IPS DF 4.7 (cell line): Measurements from ENCODE around the gene PLD1.

ENCODE experiments used
- DNase-seq: peaks from one replicate; pipeline ENCODE4 v3.0.0-alpha.2; 2013; ENCODE audit warnings: low spot score; ENCODE audit errors: extremely low read depth

The PLD1 gene

DNA sequence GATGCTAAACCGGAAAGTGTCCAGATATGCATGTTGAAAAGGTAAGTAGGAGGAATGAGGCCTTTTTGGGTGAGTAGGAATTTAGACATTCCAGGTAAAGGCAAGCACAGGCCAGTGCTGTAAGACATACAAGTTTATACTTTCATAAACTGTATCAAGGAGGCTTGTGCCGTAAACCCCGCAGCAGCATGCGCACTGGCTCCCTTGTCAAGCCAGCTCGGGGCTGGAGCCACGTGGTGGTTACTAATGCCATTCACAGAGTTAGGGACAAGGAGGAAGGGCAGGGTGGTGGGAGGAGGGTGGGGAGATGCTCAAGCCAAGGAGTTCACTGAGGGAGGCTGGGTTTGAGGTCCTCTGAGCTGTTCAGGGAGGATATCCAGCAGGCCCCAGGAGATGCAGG, 35.8 kb downstream of the PLD1 start:
- DNase-seq, result no peak

DNA sequence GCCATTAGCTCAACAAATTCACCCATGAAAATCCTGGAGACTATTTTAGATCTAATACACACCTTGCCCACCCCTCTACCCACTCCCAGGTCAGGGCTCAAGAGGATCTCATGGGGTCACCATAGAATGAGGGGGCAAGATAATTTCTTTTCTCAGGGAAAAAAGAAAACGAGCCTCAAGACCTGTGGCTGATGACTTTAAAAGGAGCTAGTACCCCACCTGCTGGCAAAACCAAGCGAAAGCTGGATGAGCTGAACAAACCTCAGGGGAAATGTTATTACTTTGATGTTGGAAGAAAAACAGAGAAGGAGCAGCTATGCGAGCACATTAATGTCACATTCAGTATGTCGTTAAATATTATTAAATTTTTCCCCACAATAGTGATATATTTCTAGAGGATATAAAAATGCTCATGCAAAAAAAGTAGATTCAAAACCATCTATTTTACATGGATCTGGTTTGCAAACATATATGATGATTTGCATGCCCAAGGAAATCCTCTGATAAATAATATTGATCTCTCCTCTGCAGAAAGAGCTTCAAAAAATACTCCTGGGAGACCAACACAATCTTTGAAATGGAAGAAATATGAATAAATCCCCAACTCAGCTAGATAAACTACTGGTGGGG, 37.7 kb downstream of the PLD1 start:
- no peak for DNase-seq

DNA sequence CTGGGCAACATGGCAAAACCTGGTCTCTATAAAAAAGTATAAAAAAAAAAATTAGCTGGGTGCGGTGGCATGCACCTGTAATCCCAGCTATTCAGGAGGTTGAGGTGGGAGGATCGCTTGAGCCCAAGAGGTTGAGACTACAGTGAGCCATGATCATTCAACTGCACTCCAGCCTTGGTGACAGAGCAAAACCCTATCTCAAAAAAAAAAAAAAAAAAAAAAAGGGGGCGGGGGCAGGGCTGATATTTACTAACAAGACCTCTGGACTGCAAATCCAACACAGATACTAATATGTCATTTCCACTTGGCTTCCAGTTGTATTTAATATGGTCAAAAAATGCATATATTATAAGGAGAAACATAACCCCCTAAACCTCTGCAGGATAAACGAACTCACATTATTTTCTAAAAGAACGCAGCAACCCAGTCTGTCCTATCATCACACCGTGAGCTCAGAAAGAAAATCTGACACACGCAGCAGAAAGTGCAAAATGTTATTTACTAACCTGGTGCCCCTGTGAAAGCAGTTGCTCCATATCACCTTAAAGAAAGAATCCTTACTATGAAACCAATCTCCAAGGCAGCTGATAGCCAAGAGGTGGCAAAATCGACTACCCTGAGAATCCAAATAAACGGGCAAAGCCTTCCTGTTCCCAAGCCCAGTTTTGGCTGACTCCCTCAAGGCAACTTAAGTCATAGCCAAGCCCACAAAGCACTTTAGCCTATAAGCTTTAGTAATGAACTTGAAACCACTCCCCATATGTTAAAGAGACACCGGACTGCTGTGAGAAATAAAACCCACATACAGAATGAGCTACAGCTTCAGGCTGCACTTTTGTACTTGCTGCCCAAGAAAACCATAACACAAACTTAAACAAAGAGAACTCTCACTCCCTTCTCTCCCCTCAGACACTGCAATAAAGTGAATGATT, 39.3 kb downstream of the PLD1 start:
- peak; percentile 49 for DNase-seq

DNA sequence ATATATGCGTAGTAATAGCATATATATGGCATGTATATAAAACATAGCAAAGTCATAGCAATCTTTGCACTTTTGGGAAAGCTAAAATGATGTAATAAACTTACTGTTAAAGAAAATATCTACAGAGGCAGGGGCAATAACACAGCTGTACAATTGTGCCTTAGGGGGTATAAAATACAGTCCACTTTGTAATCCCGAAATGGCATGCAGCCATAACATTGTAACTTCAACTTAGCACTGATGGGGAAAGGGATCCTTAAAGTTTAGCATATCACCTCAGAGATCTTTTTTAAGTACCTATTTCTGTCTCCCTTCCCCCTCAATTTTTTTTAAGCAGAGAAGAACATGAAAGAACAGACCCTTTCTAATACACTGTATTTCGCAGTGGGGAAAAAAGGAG, 40.8 kb downstream of the PLD1 start:
- no peak for DNase-seq

DNA sequence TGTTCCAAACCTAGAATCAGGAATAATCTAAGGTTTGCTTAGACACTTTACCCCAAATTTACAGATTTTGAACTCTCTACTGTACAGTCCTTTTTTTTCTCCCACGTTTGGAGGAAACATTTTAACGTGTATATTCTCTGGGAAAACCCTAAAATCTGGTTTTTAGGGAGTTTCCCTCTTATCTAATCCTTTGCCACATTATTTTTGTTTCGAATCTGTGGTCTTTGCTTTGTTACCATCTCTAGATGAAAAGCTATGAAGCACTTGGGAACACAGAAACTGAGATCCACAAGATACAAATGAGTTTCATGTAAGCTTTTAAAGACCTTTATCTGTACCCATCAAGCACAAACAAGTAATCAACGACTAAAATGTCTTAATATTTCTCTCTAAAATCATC, 41.3 kb downstream of the PLD1 start:
- no peak for DNase-seq

DNA sequence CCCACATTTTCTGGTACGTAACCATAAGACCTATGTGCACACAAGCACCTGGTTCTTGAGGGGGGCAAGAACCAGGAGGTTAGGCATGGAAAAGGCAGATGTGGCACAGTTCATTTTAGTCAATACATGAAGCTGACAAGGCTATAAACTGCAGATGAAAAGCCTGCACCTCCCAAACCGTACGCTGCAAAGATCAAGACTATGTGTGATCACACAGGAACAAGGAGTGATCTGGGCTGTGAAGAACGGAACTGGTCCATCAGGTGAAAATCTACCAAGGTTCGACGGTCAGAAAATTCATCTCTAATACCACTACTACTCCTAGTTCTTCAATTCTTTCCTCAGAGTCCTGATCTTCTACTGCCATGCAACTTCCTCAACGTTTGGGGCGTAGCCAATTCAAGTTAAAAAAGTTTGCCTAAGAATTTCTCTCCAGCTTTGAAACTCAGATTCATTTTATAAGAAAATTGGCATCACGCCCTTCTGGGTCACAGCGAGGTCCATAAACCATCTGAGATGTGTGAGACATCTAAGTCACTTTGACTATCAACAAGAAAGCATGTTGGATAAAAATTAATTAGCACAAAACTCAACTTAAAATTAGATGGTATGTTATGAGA, 41.9 kb downstream of the PLD1 start:
- no peak for DNase-seq

DNA sequence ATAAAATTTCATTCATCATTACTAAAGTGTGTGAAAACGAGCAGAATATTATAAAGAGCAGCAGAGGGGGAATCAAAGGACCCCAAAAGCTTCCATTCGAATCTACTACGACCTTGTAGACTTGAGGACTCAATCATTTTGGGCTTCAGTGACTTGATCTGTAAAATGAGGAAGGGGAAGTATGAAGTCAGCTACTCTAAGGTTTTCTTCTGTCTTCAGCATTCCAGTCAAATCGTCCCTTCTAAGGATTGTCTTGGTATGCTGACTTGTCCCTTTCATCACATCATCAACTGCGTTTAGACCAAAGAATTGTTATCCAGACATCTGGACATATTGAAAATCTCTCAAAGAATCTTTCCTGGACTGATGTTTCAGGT, 44.8 kb downstream of the PLD1 start:
- DNase-seq, result no peak

DNA sequence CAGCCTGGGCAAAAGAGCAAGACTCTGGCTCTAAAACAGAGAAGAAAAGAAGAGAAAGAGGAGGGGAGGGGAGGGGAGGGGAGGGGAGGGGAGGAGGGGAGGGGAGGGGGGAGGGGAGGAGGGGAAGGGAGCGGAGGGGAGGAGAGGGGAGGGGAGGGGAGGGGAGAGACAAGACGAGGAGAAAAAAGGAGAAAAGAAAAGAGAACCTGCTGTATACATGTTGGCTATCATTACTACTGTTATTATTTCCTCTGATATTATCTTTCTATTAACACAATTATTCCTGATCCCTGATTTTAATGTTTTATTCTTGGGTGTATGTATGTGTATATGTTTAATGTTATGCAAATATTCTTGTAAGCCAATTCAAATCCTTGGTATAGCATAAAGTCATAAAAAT, 46.9 kb downstream of the PLD1 start:
- DNase-seq, result no peak

DNA sequence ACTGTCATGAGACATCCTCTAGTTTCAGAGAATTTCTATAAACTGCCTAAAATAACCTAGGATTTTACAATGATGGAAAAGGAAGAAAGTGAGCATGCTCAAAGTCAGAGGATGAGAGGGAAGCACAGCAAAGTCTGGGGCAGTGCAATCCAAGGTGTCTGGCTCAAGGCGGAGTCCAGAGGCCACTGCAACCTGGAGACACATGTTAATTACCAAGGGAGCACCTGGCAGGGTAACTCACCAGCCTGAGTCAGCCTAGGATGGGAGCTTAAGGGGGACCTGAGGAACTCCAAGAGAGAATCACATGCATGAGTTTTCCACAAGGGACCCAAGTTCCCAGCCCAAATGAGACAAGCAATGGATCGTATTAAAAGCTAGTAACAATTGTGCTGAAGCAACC, 49.8 kb downstream of the PLD1 start:
- DNase-seq, result no peak

DNA sequence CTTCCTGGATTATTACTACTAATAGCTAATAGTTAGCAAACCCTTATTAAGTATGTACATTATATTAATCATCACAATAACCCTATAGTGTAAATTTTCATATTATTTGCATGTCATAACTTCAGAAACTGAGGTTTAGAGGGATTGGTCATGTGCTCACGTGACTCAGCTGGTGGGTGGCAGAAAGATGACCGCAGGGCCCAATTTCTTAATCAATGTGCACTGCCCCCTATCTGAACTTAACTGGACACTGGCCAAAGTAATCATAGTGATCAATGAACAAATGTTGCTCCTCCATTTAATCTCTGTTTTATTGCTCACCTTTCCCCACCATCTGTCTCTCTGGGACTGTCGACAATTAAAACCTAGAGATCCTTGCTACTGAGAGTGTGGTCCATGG, 52.2 kb downstream of the PLD1 start:
- DNase-seq, result no peak

DNA sequence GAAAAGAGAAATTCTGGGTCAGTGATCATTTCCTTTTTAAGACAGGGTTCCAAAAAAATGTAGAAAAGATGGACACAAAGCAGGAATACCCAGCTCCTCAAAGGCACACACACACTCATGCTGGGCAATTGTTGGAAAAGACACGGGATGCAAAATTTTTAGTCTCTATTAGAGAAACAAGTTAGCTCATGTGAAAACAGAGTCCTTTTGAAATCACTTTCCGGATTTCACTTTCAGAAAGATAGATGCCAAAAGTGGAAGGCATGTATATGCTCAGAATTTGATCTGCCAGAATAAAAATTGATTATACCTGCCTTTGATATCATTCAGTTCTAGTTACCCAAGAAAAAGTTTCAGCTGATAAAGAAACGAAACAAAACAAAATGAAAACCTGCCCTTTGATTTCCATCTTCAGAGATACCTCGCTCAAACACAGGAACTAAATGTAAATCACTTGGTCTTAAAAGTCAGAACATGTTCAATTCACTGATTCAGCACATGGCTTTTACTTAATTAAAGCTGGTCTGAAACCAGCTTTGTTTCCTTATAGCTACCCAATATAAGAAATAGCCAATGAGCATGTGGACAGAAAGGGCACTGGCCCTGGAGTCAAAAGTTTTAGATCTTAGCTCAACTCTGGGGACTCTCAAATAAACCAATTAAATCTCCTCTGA, 52.8 kb downstream of the PLD1 start:
- no peak for DNase-seq

DNA sequence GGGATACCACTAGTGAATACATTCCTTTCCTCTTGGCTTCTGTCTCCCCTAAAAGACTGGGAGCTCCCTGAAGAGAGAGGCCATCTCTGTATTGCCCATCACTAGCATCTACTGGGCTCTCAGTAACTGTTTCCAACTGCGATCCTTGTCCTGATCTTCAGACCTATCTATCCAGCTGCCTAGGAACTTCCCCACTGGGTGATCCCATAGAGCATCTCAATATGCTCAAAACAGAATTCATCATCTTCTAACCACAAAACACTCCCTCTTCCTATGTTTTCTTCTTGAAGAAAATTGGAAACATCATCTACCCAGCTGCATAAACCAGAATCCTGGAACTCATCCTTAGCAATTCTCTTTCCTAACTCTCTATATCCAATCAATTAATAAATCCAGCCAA, 54.6 kb downstream of the PLD1 start:
- no peak for DNase-seq

DNA sequence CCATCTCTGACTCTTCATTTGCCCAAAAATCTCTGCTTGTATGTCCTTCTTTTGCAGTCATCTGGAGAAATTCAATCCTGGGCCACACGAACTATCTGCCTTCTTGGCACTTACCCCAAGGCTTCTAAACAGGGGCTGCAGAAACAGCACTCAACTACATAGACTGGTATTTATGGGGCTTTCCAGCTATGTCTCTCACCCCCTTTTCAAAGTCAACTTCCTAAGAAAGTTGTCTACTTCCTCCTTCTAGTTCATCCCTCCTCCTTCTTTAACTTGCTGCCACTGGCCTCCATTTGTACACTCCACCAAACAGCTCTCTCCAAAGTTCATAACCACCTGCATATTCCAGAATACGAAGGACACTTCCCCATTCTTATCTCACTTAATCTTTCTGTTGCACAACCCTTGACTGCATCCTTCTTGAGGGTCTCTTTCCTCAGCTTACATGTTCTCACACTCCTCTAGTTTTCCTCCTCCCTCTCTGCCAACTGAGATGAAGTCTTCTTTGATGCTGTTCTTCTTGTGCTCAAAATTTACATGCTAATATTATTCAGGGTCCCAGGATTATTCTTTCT, 55.2 kb downstream of the PLD1 start:
- DNase-seq, result no peak

DNA sequence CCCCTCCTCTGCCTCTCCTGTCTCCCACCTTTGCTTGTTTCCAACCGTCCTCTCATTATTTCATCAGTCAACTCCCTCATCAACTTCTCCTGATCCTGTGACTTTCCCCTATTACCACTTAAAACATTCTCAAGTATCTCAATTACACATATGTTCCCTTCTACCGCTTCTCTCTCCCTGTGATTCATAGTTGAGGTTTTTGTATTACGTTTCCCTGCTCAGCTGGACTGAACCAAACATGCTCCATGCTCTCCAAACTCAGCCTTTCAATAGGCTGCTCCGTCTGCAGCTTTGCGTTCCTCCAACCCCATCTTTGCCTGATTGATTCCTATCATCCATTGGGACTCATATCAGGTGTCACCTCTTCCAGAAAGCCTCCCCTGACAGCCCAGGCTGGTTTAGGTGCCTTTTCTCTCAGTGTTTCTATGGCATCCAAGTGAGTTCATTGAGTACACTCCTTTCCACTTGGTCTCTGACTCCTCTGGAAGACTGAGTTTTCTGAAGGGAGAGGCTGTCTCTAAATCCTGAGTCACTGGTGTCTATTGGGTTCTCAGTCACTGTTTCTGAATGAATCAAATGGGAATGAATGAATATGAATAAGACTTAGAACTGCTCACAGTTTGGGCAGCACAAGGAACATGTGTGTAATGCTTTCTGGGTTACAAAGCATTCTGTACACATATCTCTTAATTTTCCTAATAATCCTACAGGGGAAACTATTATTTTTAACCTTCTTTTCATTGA, 56.4 kb downstream of the PLD1 start:
- DNase-seq, result no peak

DNA sequence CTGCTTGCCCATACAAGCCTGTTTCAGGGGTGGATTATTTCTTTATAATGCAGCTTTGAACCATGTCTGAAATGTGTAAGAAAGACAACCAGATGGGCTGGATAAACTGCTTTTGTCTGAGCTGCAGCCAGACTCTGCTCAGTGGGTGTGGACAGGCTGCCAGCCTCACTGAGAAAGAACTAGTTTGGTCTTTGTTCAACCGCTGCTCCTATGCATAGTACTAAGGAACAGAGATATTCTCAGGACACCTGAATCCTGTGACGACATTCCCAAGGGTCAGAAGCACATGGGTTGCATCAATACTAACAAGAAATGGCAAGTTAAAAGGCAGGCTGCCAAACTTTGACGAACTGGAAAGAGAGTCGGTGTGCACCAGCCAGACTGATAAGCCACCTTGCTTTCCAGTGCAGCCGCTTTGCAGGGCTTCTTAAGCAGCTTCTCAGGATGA, 57.2 kb downstream of the PLD1 start:
- no peak for DNase-seq

DNA sequence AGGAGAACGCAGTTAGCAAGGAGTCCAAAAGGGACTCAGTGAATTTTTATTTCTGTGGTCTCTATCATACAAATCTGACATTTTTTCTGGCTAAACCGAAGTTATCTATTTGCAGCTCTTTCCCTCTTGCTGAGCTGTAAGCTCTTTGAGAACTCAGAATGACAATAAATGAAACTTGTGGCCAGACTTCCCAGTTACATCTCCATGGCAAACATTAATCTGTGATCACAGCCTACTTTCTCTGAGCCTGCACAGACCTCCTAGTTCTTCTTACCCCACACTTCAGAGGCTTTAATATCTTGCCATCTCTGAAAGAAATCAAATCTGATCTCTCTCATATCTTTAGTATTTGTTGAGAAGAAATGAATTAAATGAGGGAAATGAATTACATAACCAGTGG, 58.0 kb downstream of the PLD1 start:
- DNase-seq, result no peak

DNA sequence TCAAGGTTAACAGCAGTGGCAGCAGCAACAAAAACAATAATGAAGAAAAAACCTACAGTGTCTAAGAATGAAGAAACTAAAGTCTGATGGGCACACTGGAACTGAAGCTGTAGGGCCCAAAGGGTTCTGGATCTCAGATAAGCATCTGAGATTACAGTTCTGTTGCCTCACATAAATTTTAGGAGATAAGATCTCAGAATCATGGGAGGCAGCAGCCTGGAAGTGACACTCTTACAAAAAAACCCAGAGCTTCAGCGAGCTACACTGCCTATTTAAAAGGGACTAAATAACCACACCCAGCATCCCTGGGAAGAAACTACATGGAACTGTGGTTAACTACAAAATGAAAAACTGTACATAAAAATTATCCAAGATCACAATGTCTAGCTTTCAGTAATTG, 61.2 kb downstream of the PLD1 start:
- DNase-seq, result no peak

DNA sequence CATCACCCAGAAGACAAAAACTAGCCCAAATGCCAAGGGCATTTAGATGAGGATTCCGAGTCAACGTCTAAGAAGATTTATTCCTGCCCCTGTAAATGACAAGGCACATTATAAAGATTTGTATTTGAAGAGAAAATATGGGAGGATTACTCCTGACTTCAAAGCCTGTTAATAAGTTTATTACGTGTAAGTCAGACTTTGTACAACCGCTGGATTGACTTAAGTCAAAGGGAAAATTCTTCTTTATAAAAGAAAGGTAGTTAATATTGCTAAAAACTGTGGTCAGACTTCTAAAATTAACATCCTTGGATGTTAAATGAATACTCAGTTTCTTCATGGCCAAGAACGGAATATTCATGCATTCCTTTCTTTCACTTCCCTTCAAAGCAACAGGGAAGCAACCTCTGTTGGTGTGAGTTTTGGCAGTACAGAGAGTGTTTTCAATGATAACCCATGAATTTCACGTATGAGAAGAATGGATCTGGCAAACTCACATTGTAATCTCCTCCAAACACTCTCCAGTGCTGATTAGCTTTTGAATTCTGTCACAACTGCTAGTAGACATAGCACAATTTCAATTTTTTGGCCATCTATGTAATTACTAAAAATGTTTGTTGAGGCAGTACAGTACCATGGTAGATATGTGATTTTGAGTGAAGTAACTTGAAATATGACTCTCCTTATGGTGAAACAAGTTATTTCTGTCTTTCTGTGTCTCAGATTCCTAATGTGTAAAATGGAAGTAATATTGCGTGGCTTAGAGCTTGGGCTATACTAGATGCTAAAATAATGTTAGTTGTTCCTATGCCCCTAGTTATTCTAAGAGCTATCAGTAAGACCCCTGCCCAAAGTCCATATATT, 62.0 kb downstream of the PLD1 start:
- no peak for DNase-seq

DNA sequence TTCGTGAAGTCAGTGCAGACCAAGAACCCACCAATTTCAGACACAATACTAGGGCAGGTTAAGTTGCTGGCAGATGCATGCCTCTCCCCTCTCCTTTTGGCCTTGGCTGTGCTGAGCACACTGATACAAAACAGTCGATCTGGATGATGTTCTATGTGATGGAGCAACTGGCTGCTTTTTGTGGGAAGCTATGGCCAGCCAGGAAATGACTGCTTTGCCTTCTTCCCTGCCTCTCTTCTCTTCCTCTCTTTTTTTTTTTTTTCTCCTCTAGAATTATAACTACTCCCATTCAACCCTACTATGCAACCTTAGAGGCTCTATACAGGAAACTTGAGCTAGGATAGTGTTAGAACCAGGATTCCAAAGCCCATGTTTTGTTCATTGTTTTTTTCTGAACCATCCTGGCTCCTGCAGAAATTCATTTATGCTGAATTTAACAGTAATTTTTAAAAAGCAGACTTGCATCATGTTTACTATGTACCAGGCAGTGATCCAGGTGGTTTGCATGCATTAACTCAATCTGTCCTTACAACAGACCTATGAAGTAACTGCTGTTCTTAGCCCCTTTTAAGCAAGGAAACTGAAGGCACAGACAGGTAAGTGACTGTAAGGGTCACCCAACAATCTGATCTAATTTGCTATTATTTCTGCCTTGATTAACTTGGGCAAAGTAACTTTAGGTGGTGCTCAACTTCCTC, 62.9 kb downstream of the PLD1 start:
- DNase-seq, result no peak
